Omental fat pad (tissue), 4 donors: ENCODE results near the gene RERE. TPM values are rescaled to one million over a fixed set of nuclear protein-coding genes. Genes with fewer than 3 reads are reported as not detected.

Source experiments
- ATAC-seq: fragments of 150-250 bp; one replicate; pipeline ENCODE4 v1.9.1; 2016; ENCODE audit warnings: mild to moderate bottlenecking, moderate library complexity; ENCODE audit not compliant: low FRiP score
- DNase-seq: peaks from one replicate; pipeline ENCODE4 v3.0.0-alpha.2; 2019; ENCODE audit warnings: low spot score
- total RNA-seq, 4 donors: library from RNA; depleted of rRNA; stranded (reverse); fragments of >200 nt; gene quantifications; one replicate each; pipeline ENCODE4 v1.1.0, GENCODE V29; 2016
- TF ChIP-seq, protein P1 (sequence below), 3 donors: fragments of 450-650 bp; IDR thresholded peaks; one replicate each; pipeline ENCODE4 v1.5.1; 2016 to 2017; ENCODE audit warnings: antibody characterized with exemption in 3 of 3, mild to moderate bottlenecking in 3 of 3, moderate library complexity in 2 of 3

The RERE gene
- total RNA-seq, 4 donors from 2014 or later, result 46.3 to 117 (median 55.4) TPM

DNA sequence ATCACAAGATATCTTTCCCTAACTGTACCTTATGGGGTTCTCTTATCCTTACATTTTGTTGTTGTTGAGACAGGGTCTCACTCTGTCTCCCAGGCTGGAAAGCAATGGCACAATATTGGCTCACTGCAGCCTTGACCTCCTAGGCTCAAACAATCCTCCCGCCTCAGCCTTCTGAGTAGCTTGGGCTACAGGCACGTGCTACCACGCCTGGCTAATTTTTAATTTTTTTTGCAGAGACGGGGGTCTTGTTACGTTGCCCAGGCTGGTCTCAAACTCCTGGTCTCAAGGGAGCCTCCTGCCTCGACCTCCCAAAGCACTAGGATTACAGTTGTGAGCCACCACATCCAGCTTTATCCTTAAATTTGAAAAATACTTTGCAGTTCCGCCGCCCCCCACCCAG lies 10.4 kb downstream of the RERE start:
- ATAC-seq (no peak), DNase-seq (no peak)
- TF ChIP-seq, protein P1, sequence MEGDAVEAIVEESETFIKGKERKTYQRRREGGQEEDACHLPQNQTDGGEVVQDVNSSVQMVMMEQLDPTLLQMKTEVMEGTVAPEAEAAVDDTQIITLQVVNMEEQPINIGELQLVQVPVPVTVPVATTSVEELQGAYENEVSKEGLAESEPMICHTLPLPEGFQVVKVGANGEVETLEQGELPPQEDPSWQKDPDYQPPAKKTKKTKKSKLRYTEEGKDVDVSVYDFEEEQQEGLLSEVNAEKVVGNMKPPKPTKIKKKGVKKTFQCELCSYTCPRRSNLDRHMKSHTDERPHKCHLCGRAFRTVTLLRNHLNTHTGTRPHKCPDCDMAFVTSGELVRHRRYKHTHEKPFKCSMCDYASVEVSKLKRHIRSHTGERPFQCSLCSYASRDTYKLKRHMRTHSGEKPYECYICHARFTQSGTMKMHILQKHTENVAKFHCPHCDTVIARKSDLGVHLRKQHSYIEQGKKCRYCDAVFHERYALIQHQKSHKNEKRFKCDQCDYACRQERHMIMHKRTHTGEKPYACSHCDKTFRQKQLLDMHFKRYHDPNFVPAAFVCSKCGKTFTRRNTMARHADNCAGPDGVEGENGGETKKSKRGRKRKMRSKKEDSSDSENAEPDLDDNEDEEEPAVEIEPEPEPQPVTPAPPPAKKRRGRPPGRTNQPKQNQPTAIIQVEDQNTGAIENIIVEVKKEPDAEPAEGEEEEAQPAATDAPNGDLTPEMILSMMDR (IDR thresholded peaks at IDR 0.05), result no peak

DNA sequence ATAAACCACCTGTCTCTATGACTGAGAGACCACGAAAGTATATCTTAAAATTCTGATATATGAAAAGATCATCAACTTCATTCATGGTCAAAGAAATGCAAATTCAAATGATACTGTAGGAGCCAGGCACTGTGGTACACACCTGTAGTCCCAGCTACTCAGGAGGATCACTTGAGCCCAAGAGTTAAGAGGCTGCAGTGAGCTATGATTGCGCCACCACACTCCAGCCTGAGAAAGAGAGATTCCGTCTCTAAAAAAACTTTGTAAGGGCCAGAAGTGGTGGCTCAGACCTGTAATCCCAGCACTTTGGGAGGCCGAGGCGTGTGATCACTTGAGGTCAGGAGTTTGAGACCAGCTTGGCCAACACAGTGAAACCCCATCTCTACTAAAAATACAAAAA lies 17.0 kb downstream of the RERE start:
- DNase-seq (no peak), ATAC-seq (no peak)
- TF ChIP-seq, protein P1 (IDR thresholded peaks at IDR 0.05), result no peak

DNA sequence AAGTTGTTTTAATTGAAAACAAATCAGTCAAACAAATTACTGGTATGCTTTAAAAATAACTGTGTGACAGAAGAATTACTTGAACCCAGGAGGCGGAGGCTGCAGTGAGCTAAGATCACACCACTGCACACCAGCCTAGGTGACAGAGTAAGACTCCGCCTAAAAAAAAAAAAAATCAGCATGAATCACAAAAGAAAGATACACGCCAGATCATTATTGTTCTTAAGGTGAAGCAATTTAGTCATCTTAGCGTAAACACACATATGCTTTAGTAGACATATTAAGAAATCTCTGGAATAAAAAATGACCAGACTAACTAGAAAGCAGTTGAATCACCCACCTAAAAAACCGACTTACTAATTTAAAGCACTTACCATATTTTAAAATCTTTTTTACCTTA lies 20.2 kb downstream of the RERE start:
- TF ChIP-seq, protein P1 (IDR thresholded peaks at IDR 0.05), result no peak
- no peak for ATAC-seq
- DNase-seq, result no peak

DNA sequence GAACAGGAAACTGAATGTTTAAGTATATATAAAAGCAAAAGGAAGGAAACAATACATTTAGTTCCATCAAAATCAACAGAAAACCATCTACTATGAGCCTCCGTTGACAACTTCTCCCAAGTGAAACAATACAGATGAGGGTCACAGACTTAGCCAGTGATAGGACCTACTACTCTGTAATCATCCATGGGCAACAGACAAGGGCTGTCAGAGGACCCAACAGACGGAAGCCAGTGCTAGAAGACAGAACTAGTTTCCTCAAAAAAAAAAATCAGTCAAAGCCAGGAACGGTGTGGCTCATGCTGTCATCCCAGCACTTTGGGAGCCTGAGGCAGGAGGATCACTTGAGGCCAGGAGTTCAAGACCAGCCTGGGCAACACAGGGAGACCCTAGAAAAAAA lies 20.6 kb downstream of the RERE start:
- ATAC-seq, result no peak
- TF ChIP-seq, protein P1 (IDR thresholded peaks at IDR 0.05), result no peak

GRCh38 chr1:8794605-8795004 lies 22.8 kb downstream of the RERE start:
- TF ChIP-seq, protein P1 (IDR thresholded peaks at IDR 0.05), result no peak
- DNase-seq (no peak), ATAC-seq (no peak)

More for the DNA sequence above, 20.6 kb downstream of the RERE start:
- no peak for DNase-seq

DNA sequence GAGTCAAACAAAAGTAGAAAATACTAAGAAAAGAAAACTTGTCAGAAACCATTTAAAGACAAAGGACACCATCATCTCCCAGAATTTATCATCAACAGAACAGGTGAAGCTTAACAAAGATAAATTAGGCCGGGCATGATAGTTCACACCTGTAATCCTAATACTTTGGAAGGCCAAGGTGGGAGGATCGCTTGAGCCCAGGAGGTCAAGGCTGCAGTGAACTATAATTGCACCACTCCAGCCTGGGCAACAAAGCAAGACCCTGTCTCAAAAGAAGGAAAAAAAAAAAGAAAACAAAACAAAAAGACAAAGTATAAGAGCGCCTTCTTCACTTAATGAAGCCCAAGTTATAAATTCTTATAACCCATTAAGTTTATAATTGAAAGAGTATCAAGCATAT lies 25.6 kb downstream of the RERE start:
- DNase-seq (no peak), ATAC-seq (no peak)
- TF ChIP-seq, protein P1 (IDR thresholded peaks at IDR 0.05), result no peak

DNA sequence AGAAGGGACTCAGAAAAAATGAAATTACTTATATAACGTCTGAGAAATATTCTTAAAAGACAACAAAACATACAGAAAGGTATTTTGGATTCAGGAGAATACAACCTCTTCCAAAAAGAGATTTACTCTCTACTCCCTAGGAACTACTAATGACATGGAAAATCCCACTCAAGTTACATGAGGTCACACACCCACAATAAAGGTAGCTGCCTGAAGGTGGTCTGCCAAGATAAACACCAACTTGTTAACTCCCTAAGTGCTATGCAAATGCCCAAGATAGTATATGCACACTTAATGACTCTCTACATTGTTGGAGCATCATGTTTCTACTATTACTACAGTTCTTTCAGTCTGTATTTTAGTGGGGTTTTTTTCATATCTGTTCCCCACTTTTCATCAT lies 26.5 kb downstream of the RERE start:
- no peak for ATAC-seq
- TF ChIP-seq, protein P1 (IDR thresholded peaks at IDR 0.05), result no peak
- no peak for DNase-seq
